ENCODE measurements around the gene DGKG. TPM values are rescaled to one million over a fixed set of nuclear protein-coding genes. Genes with fewer than 3 reads are reported as not detected.

The DGKG gene
- polyA plus RNA-seq, 1 of the 3 experiments (the other 2 are of a cell fraction): 0.12 TPM

- DNase-seq: no peak
- Histone ChIP-seq H3K27ac (ENCODE audit: low read depth in 2 of 2, low read length in 1 of 2) (no peak overlapping the region), H3F3A (replicated peaks; ENCODE audit: insufficient read depth) (no peaks in the 10 kb centered on the region), H3K9ac (no peak overlapping the region), H3K79me2 (ENCODE audit: insufficient read depth) (no peaks in the 10 kb centered on the region), H3K9me2 (no peaks in the 10 kb centered on the region), H3K27me3 (ENCODE audit: insufficient read depth) (no peaks in the 10 kb centered on the region; the same call in 1 of the 2 replicates), H3K36me3 (replicated peaks in 1 of 2; ENCODE audit: control insufficient read depth in 1 of 2, insufficient read depth in 2 of 2, low read length in 1 of 2) (no peaks in the 10 kb centered on the region), H2AFZ (ENCODE audit: low read depth) (no peak overlapping the region), H3K4me1 (ENCODE audit: control insufficient read depth in 1 of 2, insufficient read depth in 2 of 2, low read depth in 1 of 2, low read length in 1 of 2) (no peaks in the 10 kb centered on the region), H3K4me3 (ENCODE audit: low read depth in 2 of 2, low read length in 1 of 2) (no peak overlapping the region), H3K4me2 (no peak overlapping the region), H3K9me3 (no peaks in the 10 kb centered on the region), H4K20me1 (ENCODE audit: insufficient read depth) (no peaks in the 10 kb centered on the region)
- CTCF ChIA-PET: no interaction called here
- POLR2A ChIA-PET: no interaction called here
- WGBS (ENCODE audit: low lambda C conversion rate): 29% methylated on average over 3 of the region's 3 CpGs
- TF ChIP-seq TAF1 (IDR thresholded peaks at IDR 0.05; ENCODE audit: borderline replicate concordance, low read depth, low read length): no peak
- TF ChIP-seq TEAD4 (IDR thresholded peaks at IDR 0.05; ENCODE audit: borderline replicate concordance, insufficient read depth): no peak
- TF ChIP-seq IRF3 (IDR thresholded peaks at IDR 0.05; ENCODE audit: low read depth, low read length): no peak
- TF ChIP-seq SIN3A (IDR thresholded peaks at IDR 0.05; ENCODE audit: borderline replicate concordance, low read depth, low read length): no peak
- no peak for TF ChIP-seq POLR2AphosphoS5 (IDR thresholded peaks at IDR 0.05; ENCODE audit: low read depth, low read length)
- no peak for TF ChIP-seq RFX5 (IDR thresholded peaks at IDR 0.05; ENCODE audit: low read length)
- TF ChIP-seq EP300 (IDR thresholded peaks at IDR 0.05; ENCODE audit: borderline replicate concordance in 1 of 2, low read depth in 1 of 2, low read length in 1 of 2): no peak
- no peak for TF ChIP-seq TCF12 (IDR thresholded peaks at IDR 0.05)
- no peak for TF ChIP-seq EZH2phosphoT487 (IDR thresholded peaks at IDR 0.05; ENCODE audit: borderline replicate concordance, low read depth)
- TF ChIP-seq, protein P1, sequence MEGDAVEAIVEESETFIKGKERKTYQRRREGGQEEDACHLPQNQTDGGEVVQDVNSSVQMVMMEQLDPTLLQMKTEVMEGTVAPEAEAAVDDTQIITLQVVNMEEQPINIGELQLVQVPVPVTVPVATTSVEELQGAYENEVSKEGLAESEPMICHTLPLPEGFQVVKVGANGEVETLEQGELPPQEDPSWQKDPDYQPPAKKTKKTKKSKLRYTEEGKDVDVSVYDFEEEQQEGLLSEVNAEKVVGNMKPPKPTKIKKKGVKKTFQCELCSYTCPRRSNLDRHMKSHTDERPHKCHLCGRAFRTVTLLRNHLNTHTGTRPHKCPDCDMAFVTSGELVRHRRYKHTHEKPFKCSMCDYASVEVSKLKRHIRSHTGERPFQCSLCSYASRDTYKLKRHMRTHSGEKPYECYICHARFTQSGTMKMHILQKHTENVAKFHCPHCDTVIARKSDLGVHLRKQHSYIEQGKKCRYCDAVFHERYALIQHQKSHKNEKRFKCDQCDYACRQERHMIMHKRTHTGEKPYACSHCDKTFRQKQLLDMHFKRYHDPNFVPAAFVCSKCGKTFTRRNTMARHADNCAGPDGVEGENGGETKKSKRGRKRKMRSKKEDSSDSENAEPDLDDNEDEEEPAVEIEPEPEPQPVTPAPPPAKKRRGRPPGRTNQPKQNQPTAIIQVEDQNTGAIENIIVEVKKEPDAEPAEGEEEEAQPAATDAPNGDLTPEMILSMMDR (IDR thresholded peaks at IDR 0.05): no peak
- no peak for TF ChIP-seq MAX (IDR thresholded peaks at IDR 0.05; ENCODE audit: low read depth)
- no peak for TF ChIP-seq JUND (IDR thresholded peaks at IDR 0.05)
- TF ChIP-seq GATA2 (CRISPR knock-in tag; IDR thresholded peaks at IDR 0.05): no peak
- TF ChIP-seq CHD2 (IDR thresholded peaks at IDR 0.05; ENCODE audit: low read length, partially characterized antibody): no peak
- no peak for TF ChIP-seq USF2 (IDR thresholded peaks at IDR 0.05; ENCODE audit: borderline replicate concordance, low read depth, low read length)
- no peak for TF ChIP-seq FOSL2 (IDR thresholded peaks at IDR 0.05; ENCODE audit: borderline replicate concordance, low read depth)
Observed at GRCh38 chr3:186166491-186167288, 195.3 kb downstream of the DGKG start.
